ENCODE measurements around the gene PKIG. TPM values are rescaled to one million over a fixed set of nuclear protein-coding genes. Genes with fewer than 3 reads are reported as not detected.
"Not testable (repeated sequence)": the region's sequence is repeated elsewhere in the genome, so short reads cannot be mapped to it uniquely, and the experiment has no call there.

PKIG gene
- total RNA-seq, 1 donor from 2014 or later = 11.3 TPM

- ATAC-seq = peak; percentile 70
Observed at GRCh38 chr20:44572551-44573500, 9.6 kb upstream of the PKIG start.

GRCh38 chr20:44573501-44573869 lies 8.9 kb upstream of the PKIG start:
- ATAC-seq = no peak

- ATAC-seq = no peak
Observed at GRCh38 chr20:44574372-44574771, 8.0 kb upstream of the PKIG start.

- ATAC-seq = peak; percentile 46
Observed at GRCh38 chr20:44576297-44576696, 6.1 kb upstream of the PKIG start.

- ATAC-seq = no peak
Observed at GRCh38 chr20:44579313-44580081, 2.9 kb upstream of the PKIG start.

- ATAC-seq = no peak
Observed at GRCh38 chr20:44580581-44581268, 1.7 kb upstream of the PKIG start.

GRCh38 chr20:44581515-44581914 lies 864 bp upstream of the PKIG start:
- no peak for ATAC-seq

- ATAC-seq = no peak
Observed at GRCh38 chr20:44583157-44583556, 778 bp downstream of the PKIG start.

GRCh38 chr20:44584162-44584561 lies 1.8 kb downstream of the PKIG start:
- no peak for ATAC-seq

- no peak for ATAC-seq
Observed at GRCh38 chr20:44585057-44585963, 2.9 kb downstream of the PKIG start.

GRCh38 chr20:44586289-44586911 lies 4.0 kb downstream of the PKIG start:
- peak; percentile 68 for ATAC-seq

GRCh38 chr20:44587035-44587980 lies 4.9 kb downstream of the PKIG start:
- ATAC-seq = no peak

- not testable (repeated sequence) for ATAC-seq
Observed at GRCh38 chr20:44588321-44588720, 5.9 kb downstream of the PKIG start.

GRCh38 chr20:44589537-44589936 lies 7.2 kb downstream of the PKIG start:
- ATAC-seq = no peak

- no peak for ATAC-seq
Observed at GRCh38 chr20:44590980-44591778, 8.8 kb downstream of the PKIG start.

GRCh38 chr20:44592366-44592765 lies 10.0 kb downstream of the PKIG start:
- no peak for ATAC-seq

GRCh38 chr20:44593751-44594150 lies 11.4 kb downstream of the PKIG start:
- no peak for ATAC-seq

- no peak for ATAC-seq
Observed at GRCh38 chr20:44594730-44595129, 12.4 kb downstream of the PKIG start.

GRCh38 chr20:44596010-44596409 lies 13.6 kb downstream of the PKIG start:
- ATAC-seq = no peak

Data from esophagus mucosa (tissue), 1 donor.